ENCODE results near the gene LRCH1. TPM values are rescaled to one million over a fixed set of nuclear protein-coding genes. Genes with fewer than 3 reads are reported as not detected.

Gene LRCH1
- total and polyA plus RNA-seq, 10 of the 15 experiments (the other 5 are each of a cell fraction or from before 2014, with no cell fraction given) = 5.3 to 48.9 (median 14.4) TPM

DNA sequence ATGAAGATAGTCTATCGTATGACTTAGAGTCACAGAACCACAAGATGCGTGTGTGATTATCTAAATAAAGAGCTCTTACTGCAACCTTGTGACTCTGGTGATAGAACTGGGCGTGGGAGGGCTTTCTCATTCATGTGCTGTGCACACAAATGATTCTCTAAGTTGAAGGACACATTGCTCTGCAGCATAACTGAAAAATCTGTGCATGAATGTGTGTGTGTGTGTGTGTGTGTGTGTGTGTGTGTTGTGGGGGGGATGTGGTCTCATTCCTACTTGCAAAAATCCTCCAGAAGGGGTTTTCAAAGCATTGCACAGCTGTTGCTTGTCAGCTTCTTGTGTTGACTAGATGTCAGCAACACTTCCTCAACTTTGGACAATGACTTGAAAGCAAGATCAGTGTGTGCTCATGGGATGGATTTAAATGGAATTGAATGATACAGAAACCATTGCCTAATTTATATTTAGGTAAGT lies 22.4 kb downstream of the LRCH1 start (continued):
- TF ChIP-seq, protein P1, sequence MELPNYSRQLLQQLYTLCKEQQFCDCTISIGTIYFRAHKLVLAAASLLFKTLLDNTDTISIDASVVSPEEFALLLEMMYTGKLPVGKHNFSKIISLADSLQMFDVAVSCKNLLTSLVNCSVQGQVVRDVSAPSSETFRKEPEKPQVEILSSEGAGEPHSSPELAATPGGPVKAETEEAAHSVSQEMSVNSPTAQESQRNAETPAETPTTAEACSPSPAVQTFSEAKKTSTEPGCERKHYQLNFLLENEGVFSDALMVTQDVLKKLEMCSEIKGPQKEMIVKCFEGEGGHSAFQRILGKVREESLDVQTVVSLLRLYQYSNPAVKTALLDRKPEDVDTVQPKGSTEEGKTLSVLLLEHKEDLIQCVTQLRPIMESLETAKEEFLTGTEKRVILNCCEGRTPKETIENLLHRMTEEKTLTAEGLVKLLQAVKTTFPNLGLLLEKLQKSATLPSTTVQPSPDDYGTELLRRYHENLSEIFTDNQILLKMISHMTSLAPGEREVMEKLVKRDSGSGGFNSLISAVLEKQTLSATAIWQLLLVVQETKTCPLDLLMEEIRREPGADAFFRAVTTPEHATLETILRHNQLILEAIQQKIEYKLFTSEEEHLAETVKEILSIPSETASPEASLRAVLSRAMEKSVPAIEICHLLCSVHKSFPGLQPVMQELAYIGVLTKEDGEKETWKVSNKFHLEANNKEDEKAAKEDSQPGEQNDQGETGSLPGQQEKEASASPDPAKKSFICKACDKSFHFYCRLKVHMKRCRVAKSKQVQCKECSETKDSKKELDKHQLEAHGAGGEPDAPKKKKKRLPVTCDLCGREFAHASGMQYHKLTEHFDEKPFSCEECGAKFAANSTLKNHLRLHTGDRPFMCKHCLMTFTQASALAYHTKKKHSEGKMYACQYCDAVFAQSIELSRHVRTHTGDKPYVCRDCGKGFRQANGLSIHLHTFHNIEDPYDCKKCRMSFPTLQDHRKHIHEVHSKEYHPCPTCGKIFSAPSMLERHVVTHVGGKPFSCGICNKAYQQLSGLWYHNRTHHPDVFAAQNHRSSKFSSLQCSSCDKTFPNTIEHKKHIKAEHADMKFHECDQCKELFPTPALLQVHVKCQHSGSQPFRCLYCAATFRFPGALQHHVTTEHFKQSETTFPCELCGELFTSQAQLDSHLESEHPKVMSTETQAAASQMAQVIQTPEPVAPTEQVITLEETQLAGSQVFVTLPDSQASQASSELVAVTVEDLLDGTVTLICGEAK (IDR thresholded peaks at IDR 0.05; ENCODE audit: borderline replicate concordance) = no peak
- TF ChIP-seq PAX5 (IDR thresholded peaks at IDR 0.05; ENCODE audit: borderline replicate concordance, low read depth, low read length) (peak; percentile 52; the same call in 1 of the 2 replicates), CHD4 (IDR thresholded peaks at IDR 0.05) (no peak), NR2F1 (conservative IDR thresholded peaks at IDR 0.05) (no peak), ETV6 (conservative IDR thresholded peaks at IDR 0.05 in 1 of 2, IDR thresholded peaks at IDR 0.05 in 1 of 2; ENCODE audit: borderline replicate concordance in 1 of 2, low read depth in 1 of 2) (peak in 1 of 2 experiments; percentile 72; a peak in 2 of 4 replicates), PML (IDR thresholded peaks at IDR 0.05; ENCODE audit: low read length) (peak; percentile 65; the same call in 1 of the 2 replicates), MEF2B (IDR thresholded peaks at IDR 0.05; ENCODE audit: partially characterized antibody, poor library complexity, severe bottlenecking) (peak; percentile 65), ZSCAN29 (IDR thresholded peaks at IDR 0.05) (no peak), BHLHE40 (IDR thresholded peaks at IDR 0.05; ENCODE audit: borderline replicate concordance in 1 of 2, low read depth in 2 of 2, low read length in 1 of 2) (peak; percentile 73 to 80; a peak in 2 of 4 replicates), ESRRA (IDR thresholded peaks at IDR 0.05; ENCODE audit: low read length) (no peak), ZBED1 (IDR thresholded peaks at IDR 0.05; ENCODE audit: borderline replicate concordance) (peak; percentile 74), NR2C1 (IDR thresholded peaks at IDR 0.05) (no peak)
- TF ChIP-seq, protein P2, sequence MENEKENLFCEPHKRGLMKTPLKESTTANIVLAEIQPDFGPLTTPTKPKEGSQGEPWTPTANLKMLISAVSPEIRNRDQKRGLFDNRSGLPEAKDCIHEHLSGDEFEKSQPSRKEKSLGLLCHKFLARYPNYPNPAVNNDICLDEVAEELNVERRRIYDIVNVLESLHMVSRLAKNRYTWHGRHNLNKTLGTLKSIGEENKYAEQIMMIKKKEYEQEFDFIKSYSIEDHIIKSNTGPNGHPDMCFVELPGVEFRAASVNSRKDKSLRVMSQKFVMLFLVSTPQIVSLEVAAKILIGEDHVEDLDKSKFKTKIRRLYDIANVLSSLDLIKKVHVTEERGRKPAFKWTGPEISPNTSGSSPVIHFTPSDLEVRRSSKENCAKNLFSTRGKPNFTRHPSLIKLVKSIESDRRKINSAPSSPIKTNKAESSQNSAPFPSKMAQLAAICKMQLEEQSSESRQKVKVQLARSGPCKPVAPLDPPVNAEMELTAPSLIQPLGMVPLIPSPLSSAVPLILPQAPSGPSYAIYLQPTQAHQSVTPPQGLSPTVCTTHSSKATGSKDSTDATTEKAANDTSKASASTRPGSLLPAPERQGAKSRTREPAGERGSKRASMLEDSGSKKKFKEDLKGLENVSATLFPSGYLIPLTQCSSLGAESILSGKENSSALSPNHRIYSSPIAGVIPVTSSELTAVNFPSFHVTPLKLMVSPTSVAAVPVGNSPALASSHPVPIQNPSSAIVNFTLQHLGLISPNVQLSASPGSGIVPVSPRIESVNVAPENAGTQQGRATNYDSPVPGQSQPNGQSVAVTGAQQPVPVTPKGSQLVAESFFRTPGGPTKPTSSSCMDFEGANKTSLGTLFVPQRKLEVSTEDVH (IDR thresholded peaks at IDR 0.05; ENCODE audit: low read depth, partially characterized antibody) = no peak
- TF ChIP-seq, protein P3, sequence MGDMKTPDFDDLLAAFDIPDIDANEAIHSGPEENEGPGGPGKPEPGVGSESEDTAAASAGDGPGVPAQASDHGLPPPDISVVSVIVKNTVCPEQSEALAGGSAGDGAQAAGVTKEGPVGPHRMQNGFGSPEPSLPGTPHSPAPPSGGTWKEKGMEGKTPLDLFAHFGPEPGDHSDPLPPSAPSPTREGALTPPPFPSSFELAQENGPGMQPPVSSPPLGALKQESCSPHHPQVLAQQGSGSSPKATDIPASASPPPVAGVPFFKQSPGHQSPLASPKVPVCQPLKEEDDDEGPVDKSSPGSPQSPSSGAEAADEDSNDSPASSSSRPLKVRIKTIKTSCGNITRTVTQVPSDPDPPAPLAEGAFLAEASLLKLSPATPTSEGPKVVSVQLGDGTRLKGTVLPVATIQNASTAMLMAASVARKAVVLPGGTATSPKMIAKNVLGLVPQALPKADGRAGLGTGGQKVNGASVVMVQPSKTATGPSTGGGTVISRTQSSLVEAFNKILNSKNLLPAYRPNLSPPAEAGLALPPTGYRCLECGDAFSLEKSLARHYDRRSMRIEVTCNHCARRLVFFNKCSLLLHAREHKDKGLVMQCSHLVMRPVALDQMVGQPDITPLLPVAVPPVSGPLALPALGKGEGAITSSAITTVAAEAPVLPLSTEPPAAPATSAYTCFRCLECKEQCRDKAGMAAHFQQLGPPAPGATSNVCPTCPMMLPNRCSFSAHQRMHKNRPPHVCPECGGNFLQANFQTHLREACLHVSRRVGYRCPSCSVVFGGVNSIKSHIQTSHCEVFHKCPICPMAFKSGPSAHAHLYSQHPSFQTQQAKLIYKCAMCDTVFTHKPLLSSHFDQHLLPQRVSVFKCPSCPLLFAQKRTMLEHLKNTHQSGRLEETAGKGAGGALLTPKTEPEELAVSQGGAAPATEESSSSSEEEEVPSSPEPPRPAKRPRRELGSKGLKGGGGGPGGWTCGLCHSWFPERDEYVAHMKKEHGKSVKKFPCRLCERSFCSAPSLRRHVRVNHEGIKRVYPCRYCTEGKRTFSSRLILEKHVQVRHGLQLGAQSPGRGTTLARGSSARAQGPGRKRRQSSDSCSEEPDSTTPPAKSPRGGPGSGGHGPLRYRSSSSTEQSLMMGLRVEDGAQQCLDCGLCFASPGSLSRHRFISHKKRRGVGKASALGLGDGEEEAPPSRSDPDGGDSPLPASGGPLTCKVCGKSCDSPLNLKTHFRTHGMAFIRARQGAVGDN (IDR thresholded peaks at IDR 0.05) = peak; percentile 30; the same call in 1 of the 2 replicates
- TF ChIP-seq, protein P4, sequence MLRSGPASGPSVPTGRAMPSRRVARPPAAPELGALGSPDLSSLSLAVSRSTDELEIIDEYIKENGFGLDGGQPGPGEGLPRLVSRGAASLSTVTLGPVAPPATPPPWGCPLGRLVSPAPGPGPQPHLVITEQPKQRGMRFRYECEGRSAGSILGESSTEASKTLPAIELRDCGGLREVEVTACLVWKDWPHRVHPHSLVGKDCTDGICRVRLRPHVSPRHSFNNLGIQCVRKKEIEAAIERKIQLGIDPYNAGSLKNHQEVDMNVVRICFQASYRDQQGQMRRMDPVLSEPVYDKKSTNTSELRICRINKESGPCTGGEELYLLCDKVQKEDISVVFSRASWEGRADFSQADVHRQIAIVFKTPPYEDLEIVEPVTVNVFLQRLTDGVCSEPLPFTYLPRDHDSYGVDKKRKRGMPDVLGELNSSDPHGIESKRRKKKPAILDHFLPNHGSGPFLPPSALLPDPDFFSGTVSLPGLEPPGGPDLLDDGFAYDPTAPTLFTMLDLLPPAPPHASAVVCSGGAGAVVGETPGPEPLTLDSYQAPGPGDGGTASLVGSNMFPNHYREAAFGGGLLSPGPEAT (IDR thresholded peaks at IDR 0.05; ENCODE audit: low read depth) = peak; percentile 85; the same call in 1 of the 2 replicates
- TF ChIP-seq, protein P5, sequence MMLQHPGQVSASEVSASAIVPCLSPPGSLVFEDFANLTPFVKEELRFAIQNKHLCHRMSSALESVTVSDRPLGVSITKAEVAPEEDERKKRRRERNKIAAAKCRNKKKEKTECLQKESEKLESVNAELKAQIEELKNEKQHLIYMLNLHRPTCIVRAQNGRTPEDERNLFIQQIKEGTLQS (IDR thresholded peaks at IDR 0.05; ENCODE audit: borderline replicate concordance, extremely low read depth, low read depth, low read length) = no peak

Measured in GM12878 (cell line).